HG03521 (cell line): ENCODE measurements around the gene C1orf167.

Experiments
- ATAC-seq: cut with Tn5 transposase; IDR thresholded peaks from one replicate; pipeline ENCODE4 v1.9.1; 2021; ENCODE audit warnings: mild to moderate bottlenecking, moderate library complexity; ENCODE audit not compliant: unreplicated experiment

Gene C1orf167

DNA sequence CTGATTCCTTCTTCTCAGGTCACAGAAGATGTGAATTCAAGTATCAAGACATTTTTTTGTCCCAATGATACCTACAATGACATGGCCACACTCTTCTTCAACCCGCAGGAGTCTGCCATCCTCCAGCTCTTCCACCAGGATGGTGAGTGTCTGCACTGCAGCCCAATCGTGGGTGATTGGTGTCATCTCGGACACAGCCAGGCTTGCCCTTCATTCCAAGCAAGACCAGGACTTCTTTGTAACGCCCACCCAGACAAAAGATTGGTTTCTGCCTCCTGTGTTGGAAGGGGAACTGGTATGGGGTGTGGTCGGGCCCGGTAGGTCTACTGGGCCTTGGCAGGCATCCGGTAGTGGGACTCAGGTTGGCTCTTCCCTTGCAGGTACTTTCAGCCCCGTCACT, 71.5 kb downstream of the C1orf167 start:
- ATAC-seq, result no peak

GRCh38 chr1:11833900-11834299, 71.9 kb downstream of the C1orf167 start:
- ATAC-seq, result no peak

DNA sequence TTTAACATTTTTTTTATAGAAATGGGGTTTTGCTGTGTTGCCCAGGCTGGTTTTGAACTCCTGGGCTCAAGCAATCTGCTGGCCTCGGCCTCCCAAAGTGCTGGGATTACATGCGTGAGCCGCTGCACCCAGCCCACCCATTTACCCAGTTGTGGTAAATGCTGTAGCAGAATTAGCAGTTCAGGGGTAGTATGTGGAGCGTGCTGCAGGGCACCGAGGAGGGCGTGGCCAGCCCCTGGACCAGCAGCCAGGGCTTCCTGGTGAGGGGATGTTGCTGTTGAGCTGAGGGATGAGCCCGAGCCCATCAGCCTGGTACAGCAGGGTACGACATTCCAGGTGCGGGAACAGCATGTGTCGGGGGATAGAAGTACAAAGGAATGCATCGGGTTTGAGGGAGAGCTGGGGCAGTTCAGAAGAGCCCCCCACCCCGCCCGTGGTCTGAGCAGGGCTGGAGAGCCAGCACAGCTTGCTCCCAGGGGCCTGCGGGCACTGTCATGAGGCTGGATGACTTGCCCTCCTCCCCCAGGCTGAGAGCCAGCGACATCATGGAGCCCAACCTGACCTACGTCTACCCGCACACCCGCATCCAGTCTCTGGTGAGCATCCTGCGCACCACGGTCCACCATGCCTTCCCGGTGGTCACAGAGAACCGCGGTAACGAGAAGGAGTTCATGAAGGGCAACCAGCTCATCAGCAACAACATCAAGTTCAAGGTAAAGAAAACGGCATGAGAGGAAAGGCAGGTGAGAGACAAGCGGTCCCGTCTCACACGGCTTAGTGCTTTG, 73.6 kb downstream of the C1orf167 start:
- ATAC-seq, result no peak

DNA sequence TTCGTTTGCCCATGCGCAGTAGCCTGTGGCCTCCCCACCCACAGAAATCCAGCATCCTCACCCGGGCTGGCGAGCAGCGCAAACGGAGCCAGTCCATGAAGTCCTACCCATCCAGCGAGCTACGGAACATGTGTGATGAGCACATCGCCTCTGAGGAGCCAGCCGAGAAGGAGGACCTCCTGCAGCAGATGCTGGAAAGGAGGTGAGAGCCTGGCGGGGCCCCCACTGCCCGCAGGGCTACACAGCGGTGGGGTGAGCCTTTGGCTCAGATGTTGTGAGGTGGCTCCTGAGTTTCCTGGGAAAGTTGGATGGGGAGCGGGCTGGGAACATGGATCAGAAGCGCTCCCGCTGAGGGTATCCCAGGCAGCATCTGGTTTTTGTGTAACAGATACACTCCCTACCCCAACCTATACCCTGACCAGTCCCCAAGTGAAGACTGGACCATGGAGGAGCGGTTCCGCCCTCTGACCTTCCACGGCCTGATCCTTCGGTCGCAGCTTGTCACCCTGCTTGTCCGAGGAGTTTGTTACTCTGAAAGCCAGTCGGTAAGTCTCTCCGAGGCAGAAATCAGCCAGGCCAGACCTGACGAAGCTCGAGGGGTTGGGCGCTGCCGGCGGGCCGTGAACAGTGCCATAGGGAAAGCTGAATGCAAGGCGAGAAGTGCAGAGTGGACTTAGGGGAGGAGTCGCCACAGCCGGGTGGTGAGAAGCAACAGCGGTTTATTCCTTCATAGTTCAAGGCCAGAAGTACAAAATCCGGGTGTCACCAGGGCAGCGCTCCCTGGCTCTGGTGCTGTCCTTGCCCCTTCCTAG, 75.2 kb downstream of the C1orf167 start:
- no peak for ATAC-seq

GRCh38 chr1:11837767-11838348, 75.9 kb downstream of the C1orf167 start:
- no peak for ATAC-seq

DNA sequence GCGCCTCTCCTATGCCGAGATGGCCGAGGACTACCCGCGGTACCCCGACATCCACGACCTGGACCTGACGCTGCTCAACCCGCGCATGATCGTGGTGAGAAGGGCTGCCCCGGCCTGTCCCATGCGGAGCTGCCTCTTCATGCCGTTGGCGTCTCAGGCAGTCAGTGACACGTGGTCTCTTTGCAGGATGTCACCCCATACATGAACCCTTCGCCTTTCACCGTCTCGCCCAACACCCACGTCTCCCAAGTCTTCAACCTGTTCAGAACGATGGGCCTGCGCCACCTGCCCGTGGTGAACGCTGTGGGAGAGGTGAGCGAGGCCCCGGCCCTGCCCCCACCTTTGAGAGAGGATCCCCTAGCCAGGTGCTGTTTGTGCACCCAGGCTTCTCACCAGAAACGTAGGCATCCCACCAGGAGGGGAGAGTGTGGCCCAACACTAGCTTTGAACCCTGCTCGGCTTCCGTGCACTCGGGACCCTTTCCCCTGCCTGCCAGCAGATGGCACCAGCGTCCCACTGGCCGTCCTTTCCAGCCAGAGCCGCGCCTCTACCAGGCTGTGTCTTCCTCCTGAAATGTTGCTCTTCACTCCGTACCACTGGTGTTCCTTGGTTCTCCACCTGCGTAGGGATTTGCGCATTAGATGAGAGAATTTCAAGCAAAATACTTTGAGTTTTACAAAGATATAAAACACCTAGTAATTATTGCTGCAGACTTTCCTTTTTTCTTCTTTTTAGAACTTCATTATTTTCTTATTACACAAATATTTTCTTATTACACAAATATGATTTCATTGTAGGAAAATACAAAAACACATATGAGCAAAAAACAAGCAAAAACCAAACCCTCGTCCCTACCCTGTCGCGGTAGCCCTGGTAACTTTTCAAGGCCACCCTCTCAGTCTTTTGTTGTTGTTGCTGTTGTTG, 76.6 kb downstream of the C1orf167 start:
- ATAC-seq, result no peak
